ENCODE data around the gene RRAS.
"Not testable (repeated sequence)": the region's sequence is repeated elsewhere in the genome, so short reads cannot be mapped to it uniquely, and the experiment has no call there.

RRAS gene

GRCh38 chr19:49633273-49633672 is 6.7 kb downstream of the RRAS start:
- DNase-seq: not testable (repeated sequence)

GRCh38 chr19:49632576-49632975 is 7.4 kb downstream of the RRAS start:
- no peak for DNase-seq

- no peak for DNase-seq
Observed at GRCh38 chr19:49631610-49632192, 8.2 kb downstream of the RRAS start.

GRCh38 chr19:49631014-49631588 is 8.8 kb downstream of the RRAS start:
- DNase-seq: peak in 1 of 58 donors; percentile 17

- DNase-seq: no peak
Observed at GRCh38 chr19:49629659-49630058, 10.3 kb downstream of the RRAS start.

GRCh38 chr19:49626226-49626625 is 13.7 kb downstream of the RRAS start:
- DNase-seq: no peak

- DNase-seq: no peak
Observed at GRCh38 chr19:49624967-49625910, 14.7 kb downstream of the RRAS start.

GRCh38 chr19:49617860-49618259 is 22.1 kb downstream of the RRAS start:
- DNase-seq: not testable (repeated sequence)

- DNase-seq: no peak
Observed at GRCh38 chr19:49616945-49617344, 23.0 kb downstream of the RRAS start.

- no peak for DNase-seq
Observed at GRCh38 chr19:49616532-49616931, 23.4 kb downstream of the RRAS start.

- no peak for DNase-seq
Observed at GRCh38 chr19:49615861-49616260, 24.1 kb downstream of the RRAS start.

- DNase-seq: no peak
Observed at GRCh38 chr19:49614096-49614833, 25.7 kb downstream of the RRAS start.

GRCh38 chr19:49613374-49613773 is 26.6 kb downstream of the RRAS start:
- DNase-seq: no peak

- DNase-seq: no peak
Observed at GRCh38 chr19:49609499-49610092, 30.3 kb downstream of the RRAS start.

GRCh38 chr19:49605605-49606004 is 34.3 kb downstream of the RRAS start:
- DNase-seq: no peak

GRCh38 chr19:49602806-49603205 is 37.1 kb downstream of the RRAS start:
- DNase-seq: no peak

GRCh38 chr19:49601482-49602038 is 38.4 kb downstream of the RRAS start:
- DNase-seq: no peak

- DNase-seq: no peak
Observed at GRCh38 chr19:49599378-49600295, 40.3 kb downstream of the RRAS start.

- no peak for DNase-seq
Observed at GRCh38 chr19:49597703-49597974, 42.3 kb downstream of the RRAS start.

All from anterior cingulate cortex (tissue), 58 donors.